ENCODE data around the gene B3GAT2. TPM values are rescaled to one million over a fixed set of nuclear protein-coding genes. Genes with fewer than 3 reads are reported as not detected.
A peak's percentile ranks its signal among the peaks of the same experiment; 100 is the strongest.

B3GAT2 gene
- total and polyA plus RNA-seq, 2 experiments from 2014 or later: 0.92 to 1.3 TPM

DNA sequence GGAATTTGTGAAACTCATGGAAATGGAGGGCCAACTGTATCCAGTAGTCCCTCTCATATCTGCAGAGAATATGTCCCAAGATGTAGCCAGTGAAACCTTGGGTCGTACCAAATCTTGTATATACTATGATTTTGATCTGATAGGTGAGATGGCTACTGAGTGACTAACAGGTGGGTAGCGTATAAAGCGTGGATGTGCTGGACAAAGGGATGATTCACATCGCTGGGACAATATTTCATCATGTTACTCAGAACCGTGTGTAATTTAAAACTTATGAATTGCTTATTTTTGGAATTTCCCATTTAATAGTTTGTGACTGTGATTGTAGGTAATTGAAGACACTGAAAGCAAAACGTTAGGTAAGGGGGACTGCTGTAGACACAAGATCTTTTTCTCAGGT, 145.1 kb downstream of the B3GAT2 start:
- no peaks in the 10 kb centered on the region for H3K36me3 ChIP-seq
- TF ChIP-seq, protein P1, sequence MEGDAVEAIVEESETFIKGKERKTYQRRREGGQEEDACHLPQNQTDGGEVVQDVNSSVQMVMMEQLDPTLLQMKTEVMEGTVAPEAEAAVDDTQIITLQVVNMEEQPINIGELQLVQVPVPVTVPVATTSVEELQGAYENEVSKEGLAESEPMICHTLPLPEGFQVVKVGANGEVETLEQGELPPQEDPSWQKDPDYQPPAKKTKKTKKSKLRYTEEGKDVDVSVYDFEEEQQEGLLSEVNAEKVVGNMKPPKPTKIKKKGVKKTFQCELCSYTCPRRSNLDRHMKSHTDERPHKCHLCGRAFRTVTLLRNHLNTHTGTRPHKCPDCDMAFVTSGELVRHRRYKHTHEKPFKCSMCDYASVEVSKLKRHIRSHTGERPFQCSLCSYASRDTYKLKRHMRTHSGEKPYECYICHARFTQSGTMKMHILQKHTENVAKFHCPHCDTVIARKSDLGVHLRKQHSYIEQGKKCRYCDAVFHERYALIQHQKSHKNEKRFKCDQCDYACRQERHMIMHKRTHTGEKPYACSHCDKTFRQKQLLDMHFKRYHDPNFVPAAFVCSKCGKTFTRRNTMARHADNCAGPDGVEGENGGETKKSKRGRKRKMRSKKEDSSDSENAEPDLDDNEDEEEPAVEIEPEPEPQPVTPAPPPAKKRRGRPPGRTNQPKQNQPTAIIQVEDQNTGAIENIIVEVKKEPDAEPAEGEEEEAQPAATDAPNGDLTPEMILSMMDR (IDR thresholded peaks at IDR 0.05; ENCODE audit: low read depth, low read length): no peak
- no peak overlapping the region for H3K27ac ChIP-seq
- H3K27me3 ChIP-seq: no peaks in the 10 kb centered on the region
- H3K4me3 ChIP-seq: no peak overlapping the region
- DNase-seq (ENCODE audit: low read depth in 1 of 2, low spot score in 1 of 2): peak in 1 of 2 donors; percentile 5
- peaks cover 19% of the 10 kb centered on the region for H3K4me1 ChIP-seq (ENCODE audit: low read depth)
- H3K9me3 ChIP-seq (ENCODE audit: low read depth): no peaks in the 10 kb centered on the region

Data from cardiac muscle cell (in vitro differentiated cells and primary cell).